Lower lobe of right lung (tissue), 2 donors: ENCODE data around the gene ALDH1L1. TPM values are rescaled to one million over a fixed set of nuclear protein-coding genes. Genes with fewer than 3 reads are reported as not detected.
A peak's percentile ranks its signal among the peaks of the same experiment; 100 is the strongest.

Experiments
- ATAC-seq, 2 donors: fragments of 200-7000 bp; cut with Tn5 transposase; one replicate each; pipeline ENCODE4 v1.9.1; 2020 to 2022; ENCODE audit warnings: mild to moderate bottlenecking in 2 of 2, moderate library complexity in 2 of 2
- DNase-seq: peaks from one replicate; pipeline ENCODE4 v3.0.0-alpha.2; 2020
- H3K27ac ChIP-seq: fragments of 200-600 bp; one replicate; pipeline ENCODE4 v1.8.0; 2022
- H3K27me3 ChIP-seq: fragments of 200-600 bp; one replicate; pipeline ENCODE4 v1.8.0; 2022; ENCODE audit warnings: low read depth
- H3K36me3 ChIP-seq: fragments of 200-600 bp; one replicate; pipeline ENCODE4 v1.8.0; 2022; ENCODE audit warnings: mild to moderate bottlenecking
- H3K4me1 ChIP-seq: fragments of 200-600 bp; one replicate; pipeline ENCODE4 v1.8.0; 2022
- H3K4me3 ChIP-seq: fragments of 200-600 bp; one replicate; pipeline ENCODE4 v1.8.0; 2022; ENCODE audit warnings: mild to moderate bottlenecking
- H3K9me3 ChIP-seq: fragments of 200-600 bp; one replicate; pipeline ENCODE4 v1.8.0; 2022
- intact Hi-C: fragments of 100-400 bp; cut with DNase I; formaldehyde crosslinking; loops from one replicate; pipeline ENCODE4 v1.11.0; 2022
- total RNA-seq: library from RNA; stranded (reverse); fragmentation: NEBNext Ultra II Directional; extraction: Animal tissue kit (Norgen Biotek cat#: 25700); gene quantifications from one replicate; pipeline ENCODE4 v1.2.1, GENCODE V29; 2021
- TF ChIP-seq, protein P1 (sequence below): fragments of 200-600 bp; IDR thresholded peaks from one replicate; pipeline ENCODE4 v1.8.0; 2022; ENCODE audit warnings: antibody characterized with exemption, mild to moderate bottlenecking
- donor health status: DM: no; HTN: yes; CAD: no; lungs with severe emphysema.

Gene ALDH1L1
- total RNA-seq, 1 donor from 2014 or later: 2.8 TPM

DNA sequence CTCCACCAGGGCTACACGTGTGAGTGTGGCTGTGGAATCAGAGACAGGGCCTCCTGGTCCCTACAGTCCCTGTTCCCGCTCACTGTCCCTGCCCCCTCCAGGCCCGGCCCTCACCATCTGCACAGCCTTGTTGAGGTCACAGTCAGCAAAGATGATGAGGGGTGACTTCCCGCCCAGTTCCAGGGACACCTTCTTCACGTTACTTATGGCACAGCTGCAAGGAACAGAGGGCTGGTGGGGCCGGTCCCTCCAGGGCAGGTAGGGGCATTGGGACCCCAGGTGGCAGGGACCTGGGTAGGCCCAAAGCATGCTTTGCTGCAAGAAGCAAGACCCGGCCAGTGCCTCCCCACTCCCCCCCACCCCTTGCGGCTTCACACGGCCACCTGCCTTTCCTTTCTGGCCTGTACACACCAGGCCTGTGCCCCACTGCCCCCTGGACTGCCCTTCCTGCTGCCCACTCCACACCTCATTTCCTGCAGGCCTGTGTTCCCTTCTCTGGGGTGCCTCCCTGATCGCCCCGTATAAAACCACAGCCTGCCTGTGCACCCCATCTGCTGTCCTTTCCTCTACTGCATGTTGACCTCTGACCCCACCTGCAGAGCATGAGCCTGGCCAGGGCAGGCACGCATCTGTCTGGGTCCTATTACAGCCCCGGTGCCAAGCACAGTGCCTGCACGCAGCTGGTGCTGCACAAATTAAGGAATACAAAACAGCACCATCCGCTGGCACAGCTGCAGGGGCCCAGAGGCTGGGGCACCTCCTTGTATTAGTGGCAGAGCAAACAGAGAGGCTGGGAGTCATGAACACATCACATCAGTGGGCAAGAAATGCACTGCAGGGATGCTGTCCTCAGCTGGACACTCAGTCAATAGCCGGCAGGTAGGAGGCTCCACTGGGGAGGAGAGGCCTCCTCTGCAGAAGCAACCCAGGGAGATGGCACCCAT lies 65.7 kb downstream of the ALDH1L1 start:
- Histone ChIP-seq H3K27ac (no peak overlapping the region), H3K4me1 (no peaks in the 10 kb centered on the region), H3K36me3 (no peaks in the 10 kb centered on the region), H3K9me3 (no peaks in the 10 kb centered on the region), H3K27me3 (peaks cover 6% of the 10 kb centered on the region), H3K4me3 (no peak overlapping the region)
- intact Hi-C loops: no loop called here
- no peak for ATAC-seq
- TF ChIP-seq, protein P1, sequence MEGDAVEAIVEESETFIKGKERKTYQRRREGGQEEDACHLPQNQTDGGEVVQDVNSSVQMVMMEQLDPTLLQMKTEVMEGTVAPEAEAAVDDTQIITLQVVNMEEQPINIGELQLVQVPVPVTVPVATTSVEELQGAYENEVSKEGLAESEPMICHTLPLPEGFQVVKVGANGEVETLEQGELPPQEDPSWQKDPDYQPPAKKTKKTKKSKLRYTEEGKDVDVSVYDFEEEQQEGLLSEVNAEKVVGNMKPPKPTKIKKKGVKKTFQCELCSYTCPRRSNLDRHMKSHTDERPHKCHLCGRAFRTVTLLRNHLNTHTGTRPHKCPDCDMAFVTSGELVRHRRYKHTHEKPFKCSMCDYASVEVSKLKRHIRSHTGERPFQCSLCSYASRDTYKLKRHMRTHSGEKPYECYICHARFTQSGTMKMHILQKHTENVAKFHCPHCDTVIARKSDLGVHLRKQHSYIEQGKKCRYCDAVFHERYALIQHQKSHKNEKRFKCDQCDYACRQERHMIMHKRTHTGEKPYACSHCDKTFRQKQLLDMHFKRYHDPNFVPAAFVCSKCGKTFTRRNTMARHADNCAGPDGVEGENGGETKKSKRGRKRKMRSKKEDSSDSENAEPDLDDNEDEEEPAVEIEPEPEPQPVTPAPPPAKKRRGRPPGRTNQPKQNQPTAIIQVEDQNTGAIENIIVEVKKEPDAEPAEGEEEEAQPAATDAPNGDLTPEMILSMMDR: no peak
- no peak for DNase-seq

DNA sequence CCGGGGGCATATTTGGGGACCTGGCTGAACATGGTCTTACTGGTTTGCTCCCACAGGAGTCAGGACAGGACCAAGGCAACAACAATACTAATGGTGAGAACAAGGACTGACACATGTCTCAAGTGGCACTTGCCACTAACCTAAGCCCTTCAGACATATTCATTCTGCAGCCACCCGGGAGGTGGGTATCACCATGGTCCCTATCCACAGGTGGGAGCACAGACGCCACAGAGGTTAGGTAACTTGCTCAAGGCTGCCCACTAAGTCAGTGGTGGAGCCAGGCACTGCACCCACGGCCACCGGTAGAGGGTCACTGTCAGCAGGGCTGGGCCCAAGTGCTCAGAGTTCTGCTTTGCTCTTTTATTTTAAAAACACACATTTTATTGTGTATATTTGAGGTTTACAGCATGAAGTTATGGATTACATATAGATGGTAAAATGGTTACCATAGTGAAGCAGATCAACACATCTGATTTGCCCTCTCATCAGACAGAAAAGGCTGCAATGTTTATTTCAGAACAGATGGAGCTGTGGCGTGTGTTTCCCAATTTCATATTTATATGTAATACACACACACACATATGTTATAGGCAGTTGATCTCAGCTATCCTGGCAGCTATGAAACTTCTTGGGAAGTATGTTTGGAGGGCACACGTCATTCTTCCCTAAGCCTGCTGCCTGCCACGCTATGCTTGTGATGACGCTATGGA lies 66.5 kb downstream of the ALDH1L1 start:
- Histone ChIP-seq H3K4me1 (no peaks in the 10 kb centered on the region), H3K36me3 (no peaks in the 10 kb centered on the region), H3K27me3 (peaks cover 6% of the 10 kb centered on the region), H3K4me3 (no peak overlapping the region), H3K27ac (no peak overlapping the region), H3K9me3 (no peaks in the 10 kb centered on the region)
- ATAC-seq: no peak
- intact Hi-C loops: no loop called here
- no peak for DNase-seq
- TF ChIP-seq, protein P1: peak; percentile 24

DNA sequence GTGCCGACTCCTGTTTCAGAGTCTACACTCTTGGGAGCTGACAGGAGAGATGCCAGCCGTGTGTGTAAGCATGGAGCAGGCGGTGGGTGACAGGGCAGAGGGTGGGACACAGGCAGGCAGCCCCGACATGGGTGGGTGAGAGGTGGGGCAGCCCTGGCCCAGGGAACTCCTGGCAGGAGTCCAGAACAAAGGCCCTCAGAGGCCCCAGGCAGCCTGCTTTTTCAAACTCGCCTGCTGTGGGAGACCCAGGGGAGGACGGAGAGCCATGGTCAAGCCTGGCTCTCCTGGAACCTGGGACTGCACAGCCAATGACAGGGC lies 67.2 kb downstream of the ALDH1L1 start:
- intact Hi-C loops: no loop called here
- Histone ChIP-seq H3K27ac (no peak overlapping the region), H3K27me3 (peaks cover 6% of the 10 kb centered on the region), H3K9me3 (no peaks in the 10 kb centered on the region), H3K4me1 (no peaks in the 10 kb centered on the region), H3K4me3 (no peak overlapping the region), H3K36me3 (no peaks in the 10 kb centered on the region)
- ATAC-seq (no peak), DNase-seq (no peak)
- TF ChIP-seq, protein P1: no peak

DNA sequence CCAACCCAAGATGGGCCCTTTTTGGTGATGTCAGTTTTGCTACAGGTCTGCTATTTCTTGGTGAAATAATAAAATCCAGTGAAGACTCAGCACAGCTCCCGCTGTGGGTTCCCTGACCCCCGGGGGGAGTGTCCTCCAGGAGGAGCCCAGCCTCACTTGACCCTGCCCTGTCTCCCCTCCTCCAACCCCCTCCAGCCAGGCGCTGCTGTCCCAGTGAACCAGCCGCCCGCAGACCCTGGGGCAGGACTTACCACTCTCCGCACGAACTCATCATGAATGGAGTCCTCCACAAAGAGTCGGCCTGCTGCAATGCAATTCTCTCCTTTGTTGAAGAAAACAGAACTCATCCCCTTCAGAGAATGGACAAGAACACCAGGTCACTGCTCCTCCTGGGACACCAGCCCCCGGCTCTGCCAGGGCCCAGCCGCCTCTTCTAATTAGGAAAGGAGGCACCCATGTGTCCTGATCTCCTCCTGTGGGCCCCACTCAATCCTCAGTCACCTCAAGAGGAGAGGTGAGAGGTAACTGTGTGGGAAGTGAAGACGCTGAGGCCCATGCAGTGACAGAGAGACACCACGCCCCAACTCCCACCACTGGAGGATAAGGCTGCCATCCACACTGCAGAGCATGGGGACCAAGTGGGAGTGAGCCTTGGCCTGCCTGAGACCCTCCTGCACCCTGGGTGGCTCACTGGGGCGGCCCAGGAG lies 67.7 kb downstream of the ALDH1L1 start:
- no peaks in the 10 kb centered on the region for H3K4me1 ChIP-seq
- no peaks in the 10 kb centered on the region for H3K36me3 ChIP-seq
- H3K27me3 ChIP-seq: peaks cover 1% of the 10 kb centered on the region
- H3K9me3 ChIP-seq: no peaks in the 10 kb centered on the region
- intact Hi-C loops: no loop called here
- H3K27ac ChIP-seq: no peak overlapping the region
- TF ChIP-seq, protein P1: no peak
- ATAC-seq: no peak
- no peak overlapping the region for H3K4me3 ChIP-seq
- DNase-seq: no peak

DNA sequence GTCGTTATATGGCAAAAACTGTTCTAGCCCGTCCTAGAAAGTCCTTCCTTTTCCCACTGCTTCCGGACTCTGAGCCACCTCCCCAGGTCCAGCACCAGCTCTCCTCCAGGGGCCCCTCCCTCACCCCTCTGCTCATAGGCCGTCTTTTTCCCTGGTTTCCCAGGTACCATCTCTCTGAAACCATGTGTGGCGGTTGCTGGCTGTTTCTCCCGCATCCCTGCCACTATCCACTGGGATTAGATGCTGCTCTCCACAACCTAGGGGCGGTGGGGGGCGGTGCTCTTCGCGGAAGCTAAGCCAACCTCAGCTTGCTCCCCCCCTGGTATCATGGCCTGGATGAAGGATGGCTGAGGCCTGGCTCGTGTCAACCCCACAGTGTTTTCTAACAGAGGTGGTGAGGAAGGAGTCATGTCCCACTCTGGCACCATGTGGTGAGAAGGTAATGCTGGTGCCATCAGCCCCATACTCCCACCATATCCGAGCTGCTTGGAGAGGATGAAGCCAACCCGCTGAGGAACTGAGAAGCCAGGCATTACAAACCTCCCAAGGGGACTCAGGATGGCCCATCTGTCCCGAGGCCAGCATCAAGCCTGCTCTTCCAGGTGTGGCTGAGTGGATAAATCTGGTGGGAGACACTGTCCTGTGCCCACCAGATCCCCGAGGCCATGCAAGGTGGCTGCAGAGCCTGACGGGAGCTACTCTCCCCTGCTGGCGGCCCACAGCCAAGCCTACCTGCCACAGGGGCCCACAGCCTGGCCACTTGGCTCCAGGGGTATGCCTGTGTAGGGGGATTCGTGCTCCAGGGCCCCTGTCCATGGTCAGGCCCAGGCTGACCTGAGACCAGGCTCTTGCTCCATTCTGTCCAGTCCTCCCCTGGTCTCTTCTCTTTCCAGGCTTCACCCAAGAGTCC lies 68.6 kb downstream of the ALDH1L1 start:
- Histone ChIP-seq H3K27me3 (no peaks in the 10 kb centered on the region), H3K36me3 (no peaks in the 10 kb centered on the region), H3K4me1 (no peaks in the 10 kb centered on the region), H3K9me3 (no peaks in the 10 kb centered on the region), H3K4me3 (no peak overlapping the region), H3K27ac (no peak overlapping the region)
- ATAC-seq: no peak
- TF ChIP-seq, protein P1: no peak
- intact Hi-C loops: no loop called here
- no peak for DNase-seq
